Spinal cord (tissue), 10 donors: Measurements from ENCODE around the gene SLC66A1. TPM values are rescaled to one million over a fixed set of nuclear protein-coding genes. Genes with fewer than 3 reads are reported as not detected.

Experiments used
- DNase-seq, 6 donors: peaks; one replicate each; pipeline versions ENCODE4 v3.0.0 to v3.0.0-alpha.2; 2013 to 2015; ENCODE audit warnings: low spot score in 6 of 6, low read depth in 4 of 6
- H3K27ac ChIP-seq: one replicate; pipeline ENCODE4 v1.5.1; 2013; ENCODE audit warnings: low read depth, low read length, control low read depth
- H3K27me3 ChIP-seq: one replicate; pipeline ENCODE4 v1.6.1; 2013; ENCODE audit warnings: low read length; ENCODE audit not compliant: control insufficient read depth, insufficient read depth
- H3K36me3 ChIP-seq: one replicate; pipeline ENCODE4 v1.6.1; 2013; ENCODE audit warnings: low read length; ENCODE audit not compliant: control insufficient read depth, insufficient read depth
- H3K4me1 ChIP-seq: one replicate; pipeline ENCODE4 v1.6.1; 2013; ENCODE audit warnings: low read length; ENCODE audit not compliant: control insufficient read depth, insufficient read depth
- H3K4me3 ChIP-seq: one replicate; pipeline ENCODE4 v1.5.1; 2013; ENCODE audit warnings: low read depth, low read length, control low read depth
- H3K9me3 ChIP-seq: one replicate; pipeline ENCODE4 v1.6.1; 2013; ENCODE audit warnings: low read length; ENCODE audit not compliant: control insufficient read depth, insufficient read depth
- WGBS: methylation state at CpG from one replicate; pipeline ENCODE4 v1.1.5; 2013; ENCODE audit warnings: missing lambda C conversion rate; ENCODE audit not compliant: insufficient coverage; 5-methylcytosine and 5-hydroxymethylcytosine counted together
- polyA plus RNA-seq, 2 donors: library from polyadenylated mRNA; unstranded; fragments of 120-200 nt; gene quantifications; one replicate each; pipeline ENCODE4 v1.2.1, GENCODE V29; 2013; ENCODE audit not compliant: insufficient read length in 2 of 2
- total RNA-seq, 2 donors: library from RNA; depleted of rRNA in 1 of 2; stranded (reverse); fragments of 120-200 nt in 1 of 2; fragments of >200 nt in 1 of 2; gene quantifications; one replicate each; pipeline versions ENCODE4 v1.2.3 to v1.2.4, GENCODE V29; 2013 to 2014
- donor health status: healthy.

SLC66A1 gene
- total and polyA plus RNA-seq, 4 donors: 12.2 to 24.0 (median 19.5) TPM

- no peaks in the 10 kb centered on the region for H3K9me3 ChIP-seq
- H3K4me1 ChIP-seq: peaks cover 43% of the 10 kb centered on the region
Measured at GRCh38 chr1:19311503-19311930, 609 bp upstream of the SLC66A1 start.

GRCh38 chr1:19312782-19313635 lies 883 bp downstream of the SLC66A1 start:
- H3K4me3 ChIP-seq: peak overlapping the region; percentile 81
- DNase-seq: no peak
- peaks cover 30% of the 10 kb centered on the region for H3K36me3 ChIP-seq
- H3K27ac ChIP-seq: no peak overlapping the region
- WGBS: 44% methylated on average over 14 of the region's 20 CpGs
- H3K4me1 ChIP-seq: peaks cover 43% of the 10 kb centered on the region
- H3K27me3 ChIP-seq: no peaks in the 10 kb centered on the region
- no peaks in the 10 kb centered on the region for H3K9me3 ChIP-seq

More at GRCh38 chr1:19311503-19311930, 609 bp upstream of the SLC66A1 start:
- under 1% methylated on average over 29 of the region's 29 CpGs for WGBS
- H3K36me3 ChIP-seq: peaks cover 37% of the 10 kb centered on the region
- H3K27ac ChIP-seq: peak overlapping the region; percentile 47
- H3K27me3 ChIP-seq: no peaks in the 10 kb centered on the region
- H3K4me3 ChIP-seq: peak overlapping the region; percentile 75
- no peak for DNase-seq

- H3K27ac ChIP-seq: no peak overlapping the region
- WGBS: 94% methylated on average over 4 of the region's 4 CpGs
Measured at GRCh38 chr1:19313636-19313959, 1.5 kb downstream of the SLC66A1 start.

GRCh38 chr1:19313961-19314882 lies 2.1 kb downstream of the SLC66A1 start:
- no peak for DNase-seq

More at GRCh38 chr1:19313636-19313959, 1.5 kb downstream of the SLC66A1 start:
- peaks cover 43% of the 10 kb centered on the region for H3K4me1 ChIP-seq
- no peaks in the 10 kb centered on the region for H3K27me3 ChIP-seq
- H3K36me3 ChIP-seq: peaks cover 31% of the 10 kb centered on the region
- no peaks in the 10 kb centered on the region for H3K9me3 ChIP-seq
- H3K4me3 ChIP-seq: no peak overlapping the region
- no peak for DNase-seq

GRCh38 chr1:19315378-19316198 lies 3.5 kb downstream of the SLC66A1 start:
- peaks cover 37% of the 10 kb centered on the region for H3K36me3 ChIP-seq
- H3K27me3 ChIP-seq: no peaks in the 10 kb centered on the region
- H3K27ac ChIP-seq: no peak overlapping the region
- H3K4me3 ChIP-seq: no peak overlapping the region
- WGBS: 74% methylated on average over 11 of the region's 17 CpGs
- no peak for DNase-seq
- peaks cover 35% of the 10 kb centered on the region for H3K4me1 ChIP-seq
- no peaks in the 10 kb centered on the region for H3K9me3 ChIP-seq

More at GRCh38 chr1:19313961-19314882, 2.1 kb downstream of the SLC66A1 start:
- Histone ChIP-seq H3K4me1 (peaks cover 43% of the 10 kb centered on the region), H3K27me3 (no peaks in the 10 kb centered on the region), H3K4me3 (no peak overlapping the region), H3K27ac (no peak overlapping the region), H3K9me3 (no peaks in the 10 kb centered on the region), H3K36me3 (peaks cover 31% of the 10 kb centered on the region)
- 88% methylated on average over 6 of the region's 10 CpGs for whole genome bisulfite sequencing

- WGBS: 84% methylated on average over 8 of the region's 13 CpGs
- no peak overlapping the region for H3K27ac ChIP-seq
- no peak for DNase-seq
Measured at GRCh38 chr1:19317126-19317910, 5.2 kb downstream of the SLC66A1 start.

GRCh38 chr1:19319196-19319595 lies 7.1 kb downstream of the SLC66A1 start:
- Histone ChIP-seq H3K4me1 (peaks cover 11% of the 10 kb centered on the region), H3K9me3 (no peaks in the 10 kb centered on the region), H3K36me3 (peaks cover 57% of the 10 kb centered on the region), H3K4me3 (no peak overlapping the region), H3K27ac (no peak overlapping the region), H3K27me3 (no peaks in the 10 kb centered on the region)
- 100% methylated on average over 1 of the region's 3 CpGs for WGBS
- DNase-seq: no peak

More at GRCh38 chr1:19317126-19317910, 5.2 kb downstream of the SLC66A1 start:
- Histone ChIP-seq H3K4me1 (peaks cover 25% of the 10 kb centered on the region), H3K4me3 (no peak overlapping the region), H3K9me3 (no peaks in the 10 kb centered on the region), H3K36me3 (peaks cover 43% of the 10 kb centered on the region), H3K27me3 (no peaks in the 10 kb centered on the region)

- H3K27me3 ChIP-seq: no peaks in the 10 kb centered on the region
- no peak for DNase-seq
- H3K36me3 ChIP-seq: peaks cover 67% of the 10 kb centered on the region
- no peaks in the 10 kb centered on the region for H3K9me3 ChIP-seq
- H3K27ac ChIP-seq: no peak overlapping the region
- no peak overlapping the region for H3K4me3 ChIP-seq
- 90% methylated on average over 2 of the region's 3 CpGs for WGBS
- peaks cover under 1% of the 10 kb centered on the region for H3K4me1 ChIP-seq
Measured at GRCh38 chr1:19321071-19321470, 8.9 kb downstream of the SLC66A1 start.
